IPS-18c (cell line): ENCODE results near the gene LCN15.
"Not testable (repeated sequence)": the region's sequence is repeated elsewhere in the genome, so short reads cannot be mapped to it uniquely, and the experiment has no call there.

Source experiments
- H3K4me3 ChIP-seq: 2 replicates; pipeline ENCODE4 v1.7.0; 2013; ENCODE audit warnings: low read depth, mild to moderate bottlenecking, low read length, moderate library complexity; ENCODE audit not compliant: insufficient read depth
- H3K9me3 ChIP-seq: one replicate; pipeline ENCODE4 v1.6.1; 2013; ENCODE audit warnings: mild to moderate bottlenecking, low read length, moderate library complexity; ENCODE audit not compliant: control insufficient read depth, insufficient read depth

LCN15 gene

GRCh38 chr9:136764301-136764891 is at the start of gene LCN15:
TSS of gene LCN15 (minus strand) at chr9:136764518. CDS start at chr9:136764488, 30 bp downstream.
- Histone ChIP-seq H3K4me3 (peak within 1 kb of the TSS; percentile 28), H3K9me3 (peaks cover 2% of the 10 kb centered on the region)

GRCh38 chr9:136808806-136809158 is 44.5 kb upstream of the LCN15 start:
- H3K4me3 ChIP-seq: peak overlapping the region; percentile 92

DNA sequence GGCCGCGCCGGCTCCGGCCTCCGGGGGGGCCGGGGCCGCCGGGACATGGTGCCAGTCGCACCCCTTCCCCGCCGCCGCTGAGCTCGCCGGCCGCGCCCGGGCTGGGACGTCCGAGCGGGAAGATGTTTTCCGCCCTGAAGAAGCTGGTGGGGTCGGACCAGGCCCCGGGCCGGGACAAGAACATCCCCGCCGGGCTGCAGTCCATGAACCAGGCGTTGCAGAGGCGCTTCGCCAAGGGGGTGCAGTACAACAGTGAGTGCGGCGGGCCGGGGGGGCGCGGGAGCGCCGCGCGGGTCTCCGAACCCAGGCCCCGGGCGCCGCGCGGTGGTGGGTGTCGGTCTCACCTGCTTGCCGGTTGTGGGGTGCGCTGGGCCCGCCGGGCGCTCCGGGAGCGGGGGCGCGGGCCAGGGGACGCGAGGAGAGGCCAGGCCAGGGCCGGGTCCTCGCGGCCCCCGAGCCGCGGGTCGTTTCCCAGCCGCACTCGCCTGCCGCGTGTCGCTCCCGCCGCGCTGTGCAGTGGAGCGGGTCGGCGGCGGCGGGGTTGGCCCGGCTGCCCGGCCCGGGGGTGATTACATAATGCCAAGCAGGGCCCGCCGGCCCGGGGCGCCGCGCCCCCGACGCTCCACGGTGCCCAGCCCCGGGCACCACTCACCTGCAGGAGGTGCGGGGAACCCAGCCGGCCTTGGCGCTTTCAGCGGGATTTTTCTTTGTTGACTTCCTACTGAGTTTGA is 43.9 kb upstream of the LCN15 start:
- Histone ChIP-seq H3K9me3 (no peaks in the 10 kb centered on the region), H3K4me3 (peak overlapping the region; percentile 92)

More at GRCh38 chr9:136808806-136809158, 44.5 kb upstream of the LCN15 start:
- H3K9me3 ChIP-seq: no peaks in the 10 kb centered on the region

DNA sequence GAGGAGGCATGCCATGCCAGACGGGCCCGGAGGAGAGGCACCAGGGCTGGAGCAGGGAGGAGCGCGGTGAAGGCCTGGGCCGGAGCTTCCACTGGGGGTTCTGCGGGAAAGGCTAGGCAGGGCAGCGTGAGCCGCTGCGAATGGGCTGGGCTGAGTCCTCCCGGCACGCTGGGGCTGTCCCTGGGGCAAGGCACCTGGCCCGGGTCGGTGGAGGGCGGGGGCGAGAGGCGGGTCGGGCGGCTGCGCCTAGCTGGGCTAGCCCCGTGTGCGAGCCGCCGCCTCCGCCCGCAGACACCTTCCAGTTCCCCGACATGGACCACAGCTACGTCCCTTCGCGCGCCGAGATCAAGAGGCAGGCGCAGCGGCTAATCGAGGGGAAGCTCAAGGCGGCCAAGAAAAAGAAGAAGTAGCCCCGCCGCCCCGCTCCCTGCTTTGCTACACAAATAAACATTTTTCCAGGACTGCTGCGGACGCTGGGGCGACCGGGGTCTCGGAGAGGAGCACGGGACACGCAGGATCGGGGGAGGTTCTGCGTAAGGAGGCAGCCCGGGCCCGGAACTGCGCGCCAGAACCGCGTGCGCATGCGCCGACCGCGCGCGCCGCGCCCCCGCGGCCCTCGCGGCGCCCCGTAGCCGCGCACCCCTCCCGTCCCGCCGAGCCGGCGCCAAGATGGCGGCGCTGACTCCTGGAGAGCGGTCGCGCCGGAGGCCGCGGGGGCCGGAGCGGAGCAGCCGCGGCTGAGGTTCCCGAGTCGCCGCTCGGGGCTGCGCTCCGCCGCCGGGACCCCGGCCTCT is 43.2 kb upstream of the LCN15 start, which contains the start of gene RABL6:
RABL6 (plus strand) TSS at position 668 of the 794 bp plus-strand sequence. CDS start 249 bp downstream, outside the sequence.
- Histone ChIP-seq H3K9me3 (no peaks in the 10 kb centered on the region), H3K4me3 (peak within 1 kb of the TSS; percentile 92)

DNA sequence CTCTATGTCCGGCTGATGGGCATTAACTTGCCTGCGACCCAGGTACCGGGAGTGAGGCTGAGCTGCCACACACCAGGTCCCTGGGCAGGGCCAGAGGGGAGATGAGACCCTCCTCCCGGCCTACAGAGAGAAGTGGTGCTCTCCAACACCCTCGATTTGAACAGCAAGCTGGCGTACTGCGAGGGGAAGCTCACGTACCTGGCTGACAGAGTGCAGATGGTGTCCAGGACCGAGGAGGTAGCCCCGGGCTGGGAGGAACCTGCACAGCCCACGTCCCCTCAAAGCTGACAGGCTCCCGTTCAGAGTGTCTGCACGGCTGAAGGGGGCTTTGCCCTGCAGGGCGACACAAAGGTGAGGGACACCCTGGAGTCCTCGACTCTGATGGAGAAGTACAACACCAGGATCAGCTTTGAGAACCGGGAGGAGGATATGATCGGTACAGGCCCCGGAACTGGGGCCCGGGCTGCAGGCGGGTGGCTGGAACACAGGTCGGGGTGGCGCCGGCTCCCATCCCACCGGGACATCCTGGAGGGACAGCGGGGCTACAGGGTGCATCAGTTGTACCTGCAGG is 42.4 kb upstream of the LCN15 start:
- no peaks in the 10 kb centered on the region for H3K9me3 ChIP-seq
- H3K4me3 ChIP-seq: peak overlapping the region; percentile 86

DNA sequence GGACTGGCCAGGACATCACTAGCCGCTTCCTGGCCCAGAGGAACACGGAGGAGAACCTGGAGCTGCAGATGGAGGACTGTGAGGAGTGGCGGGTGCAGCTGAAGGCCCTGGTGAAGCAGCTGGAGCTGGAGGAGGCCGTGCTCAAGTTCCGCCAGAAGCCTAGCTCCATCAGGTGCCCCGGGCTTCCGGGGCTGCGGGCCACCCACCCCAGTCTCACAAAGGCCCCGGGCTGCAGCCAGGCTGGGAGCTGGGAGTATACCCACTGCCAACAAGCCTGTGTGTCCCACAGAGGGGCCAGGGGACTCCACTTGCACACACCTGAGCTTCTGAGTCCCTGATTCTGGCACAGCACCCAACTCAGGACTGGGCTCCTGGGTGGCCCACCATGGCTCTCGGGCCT is 41.7 kb upstream of the LCN15 start:
- Histone ChIP-seq H3K4me3 (no peak overlapping the region), H3K9me3 (no peaks in the 10 kb centered on the region)

- no peak overlapping the region for H3K4me3 ChIP-seq
- H3K9me3 ChIP-seq: no peaks in the 10 kb centered on the region
These were observed 41.0 kb upstream of the LCN15 start for GRCh38 chr9:136805207-136805740.

DNA sequence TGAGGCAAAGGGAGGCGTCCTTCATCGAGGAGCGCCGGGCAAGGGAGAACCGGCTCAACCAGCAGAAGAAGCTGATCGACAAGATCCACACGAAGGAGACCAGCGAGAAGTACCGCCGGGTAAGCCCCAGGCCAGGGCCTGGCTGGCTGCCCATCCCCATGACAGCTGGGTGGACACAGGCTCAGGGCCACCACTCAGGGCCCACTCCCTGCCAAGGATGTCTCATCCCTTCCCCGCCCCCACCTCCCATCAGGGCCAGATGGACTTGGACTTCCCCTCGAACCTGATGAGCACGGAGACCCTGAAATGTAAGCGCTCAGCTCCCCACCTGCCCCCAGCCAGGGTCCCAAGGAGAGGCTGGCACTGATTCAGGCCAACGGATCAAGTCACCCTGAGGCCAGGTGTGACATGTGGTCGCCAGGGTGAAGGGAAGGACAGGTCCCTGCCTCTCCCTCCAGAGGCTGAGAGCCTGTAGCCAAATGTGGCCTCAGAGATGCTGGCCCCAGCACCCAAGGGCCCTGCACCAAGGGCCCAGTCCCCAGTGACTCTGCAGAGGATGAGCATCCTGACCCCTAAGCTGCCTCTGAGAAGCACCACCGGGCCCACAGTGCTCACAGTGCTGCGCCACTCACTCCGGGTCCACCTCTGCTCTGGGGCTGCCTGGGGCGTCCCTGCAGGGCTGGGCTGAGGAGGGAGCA is 40.3 kb upstream of the LCN15 start:
- H3K9me3 ChIP-seq: no peaks in the 10 kb centered on the region
- no peak overlapping the region for H3K4me3 ChIP-seq

DNA sequence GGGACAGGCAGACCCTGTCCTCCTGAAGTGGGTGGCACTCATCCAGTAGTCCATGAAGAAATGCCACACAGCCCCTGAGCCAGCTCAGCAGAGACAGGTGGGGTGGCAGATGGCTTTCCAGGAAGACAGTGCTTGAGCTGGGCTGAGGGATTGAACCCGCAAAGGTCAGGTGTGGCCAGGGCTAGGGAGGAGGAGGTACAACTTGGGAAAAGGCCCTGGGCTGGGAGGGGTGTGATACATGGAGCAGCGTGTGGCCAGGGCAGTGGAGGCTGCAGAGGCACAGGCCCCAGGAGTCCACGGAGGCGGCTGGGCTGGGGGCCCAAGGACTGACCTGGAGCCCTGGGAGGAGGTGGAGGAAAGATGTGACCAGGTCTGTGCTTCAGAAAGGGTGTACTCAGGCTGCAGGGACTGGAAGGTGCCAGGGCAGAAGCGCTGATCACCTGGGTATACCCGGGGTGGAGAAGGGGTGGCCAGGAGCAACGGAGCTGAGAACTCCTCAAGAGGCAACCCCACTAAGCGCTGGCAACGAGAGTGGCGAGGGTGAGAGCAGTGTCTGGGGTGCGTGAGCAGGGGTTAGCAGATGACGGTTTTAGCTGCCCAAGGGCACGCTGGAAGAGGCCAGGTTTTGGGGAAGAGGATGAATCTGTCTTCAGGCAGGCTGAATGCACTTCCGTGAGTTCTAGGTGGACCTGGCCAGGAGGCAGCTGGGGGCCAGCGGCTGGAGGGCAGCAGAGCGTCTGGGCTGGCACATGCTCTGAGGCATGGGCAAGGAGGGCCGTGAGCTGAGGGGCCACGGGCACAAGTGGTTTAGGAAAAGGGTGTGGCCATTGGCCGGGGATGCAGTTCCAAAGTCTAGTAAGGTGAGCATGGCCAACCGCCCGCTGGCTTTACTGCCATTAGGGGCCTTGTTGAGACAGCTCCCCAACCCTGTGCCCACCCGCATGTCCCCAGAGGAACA is 39.5 kb upstream of the LCN15 start:
- Histone ChIP-seq H3K4me3 (no peak overlapping the region), H3K9me3 (no peaks in the 10 kb centered on the region)

DNA sequence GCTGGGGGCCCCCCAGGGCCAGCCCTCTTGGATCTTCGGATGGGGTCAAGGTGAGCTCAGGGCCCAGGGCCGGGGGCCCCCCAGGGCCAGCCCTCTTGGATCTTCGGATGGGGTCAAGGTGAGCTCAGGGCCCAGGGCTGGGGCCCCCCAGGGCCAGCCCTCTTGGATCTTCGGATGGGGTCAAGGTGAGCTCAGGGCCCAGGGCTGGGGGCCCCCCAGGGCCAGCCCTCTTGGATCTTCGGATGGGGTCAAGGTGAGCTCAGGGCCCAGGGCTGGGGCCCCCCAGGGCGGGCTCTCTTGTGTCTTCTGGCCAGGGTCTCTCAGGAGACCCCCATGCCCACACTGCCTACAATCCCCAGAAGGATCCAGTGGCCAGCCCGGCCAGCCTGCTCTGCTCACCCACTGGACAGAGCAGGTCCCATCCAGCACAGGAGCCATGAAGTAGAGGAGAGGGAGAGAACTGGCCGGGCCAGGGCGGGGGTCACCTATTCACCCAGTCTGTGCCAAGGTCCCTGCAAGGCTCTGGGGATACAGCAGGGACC is 38.8 kb upstream of the LCN15 start:
- H3K9me3 ChIP-seq, H3K4me3 ChIP-seq: not testable (repeated sequence)

DNA sequence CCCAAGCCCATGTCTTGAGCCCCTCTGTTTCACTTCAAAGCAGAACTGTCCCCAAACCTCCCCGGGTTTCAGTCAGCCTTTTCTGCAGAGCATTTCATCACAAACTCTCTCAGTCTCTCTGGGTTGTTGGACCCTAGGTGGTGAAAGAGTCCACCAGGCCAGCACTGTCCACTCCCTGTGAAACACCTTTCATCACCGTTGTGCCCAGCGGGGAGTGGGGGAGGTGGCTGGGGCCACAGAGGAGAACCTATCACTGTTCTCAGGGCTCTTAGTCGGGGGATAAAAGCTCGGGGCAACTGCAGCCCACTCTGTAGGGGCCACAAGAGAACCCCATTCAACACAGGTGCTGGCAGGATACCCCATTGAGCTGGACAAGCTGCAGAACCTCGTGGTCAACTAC is 38.0 kb upstream of the LCN15 start:
- H3K9me3 ChIP-seq: no peaks in the 10 kb centered on the region
- H3K4me3 ChIP-seq: no peak overlapping the region

- peak overlapping the region; percentile 61 for H3K4me3 ChIP-seq
These were observed 35.7 kb upstream of the LCN15 start for GRCh38 chr9:136799854-136800657.

DNA sequence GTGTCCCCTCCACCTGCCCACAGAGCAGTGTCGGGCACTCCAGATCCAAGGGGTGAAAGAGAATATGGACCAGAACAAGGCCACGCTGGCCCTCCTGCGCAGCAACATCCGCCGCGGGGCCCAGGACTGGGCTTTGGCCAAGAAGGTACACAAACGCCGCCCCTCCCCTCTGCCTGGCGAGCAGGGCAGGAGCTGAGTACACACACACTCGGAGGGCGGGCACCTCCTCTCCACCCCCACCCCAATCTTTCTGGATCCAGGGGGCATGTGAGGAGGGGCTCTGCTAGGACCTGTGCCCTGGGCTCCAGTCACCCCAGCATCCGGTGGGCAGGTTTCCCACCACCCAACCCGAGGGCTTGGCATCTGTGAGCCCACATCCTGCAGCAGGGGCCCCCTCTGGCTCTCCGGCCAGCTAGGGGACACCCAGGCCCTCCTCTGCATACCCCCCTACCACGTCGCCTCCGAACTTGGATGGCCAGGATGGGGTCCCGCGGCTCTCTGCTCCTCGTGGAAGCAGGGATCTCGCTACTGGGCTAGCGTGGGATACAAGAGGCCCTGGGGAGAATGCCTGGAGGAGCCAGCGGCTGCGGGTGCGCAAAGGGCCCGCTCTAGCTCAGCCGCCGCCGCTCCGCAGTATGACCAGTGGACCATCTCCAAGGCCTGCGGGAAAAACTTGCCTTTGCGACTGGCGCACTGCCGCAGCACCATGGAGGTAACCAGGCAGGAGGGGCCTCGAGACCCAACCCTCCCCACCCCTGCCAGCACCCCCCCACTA is 34.9 kb upstream of the LCN15 start:
- Histone ChIP-seq H3K9me3 (no peaks in the 10 kb centered on the region), H3K4me3 (peak overlapping the region; percentile 58)

More at GRCh38 chr9:136799854-136800657, 35.7 kb upstream of the LCN15 start:
- H3K9me3 ChIP-seq: no peaks in the 10 kb centered on the region

DNA sequence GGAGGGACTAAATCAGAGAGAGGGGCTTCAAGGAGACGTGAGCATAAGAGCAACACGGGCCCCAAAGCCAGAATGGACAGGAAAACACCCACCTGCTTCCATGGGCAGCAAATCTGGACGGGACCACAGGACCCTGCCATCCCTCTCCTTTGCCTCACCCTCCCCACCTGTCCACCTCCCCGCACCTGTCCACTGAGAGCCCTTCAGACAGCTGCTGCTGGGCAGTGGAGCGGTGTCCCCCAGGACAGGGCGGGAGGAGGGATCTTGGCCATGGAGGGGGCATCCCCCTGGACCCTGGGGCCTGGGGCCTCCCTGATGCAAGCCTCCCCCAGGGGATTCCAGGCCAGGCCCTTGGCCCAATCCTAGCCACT is 34.4 kb upstream of the LCN15 start:
- Histone ChIP-seq H3K9me3 (no peaks in the 10 kb centered on the region), H3K4me3 (no peak overlapping the region; the same call in 1 of the 2 replicates)
